ENCODE measurements around the gene DYTN. TPM values are rescaled to one million over a fixed set of nuclear protein-coding genes. Genes with fewer than 3 reads are reported as not detected.

Gene DYTN
- total RNA-seq, 1 experiment from 2014 or later = not detected

DNA sequence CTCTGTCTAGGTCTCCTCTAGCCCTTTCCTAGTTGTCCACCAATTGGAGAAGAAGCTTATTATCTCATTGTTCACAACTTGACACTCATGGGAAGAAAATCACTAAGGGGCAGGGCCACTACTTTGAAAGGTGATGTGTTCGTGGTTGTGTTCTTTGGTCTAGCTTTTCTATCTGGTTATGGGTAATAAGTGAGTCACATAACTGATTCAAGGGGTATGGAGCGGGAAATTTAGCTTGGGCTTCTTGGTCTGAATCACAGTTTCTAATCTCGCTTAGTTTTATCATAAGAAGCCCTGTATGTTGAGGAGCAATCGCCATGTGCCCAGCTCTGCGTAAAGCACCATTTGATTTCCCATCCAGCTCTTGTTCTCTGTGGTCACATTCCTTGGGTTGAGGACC lies 18.7 kb upstream of the DYTN start (continued):
- TF ChIP-seq, protein P1, sequence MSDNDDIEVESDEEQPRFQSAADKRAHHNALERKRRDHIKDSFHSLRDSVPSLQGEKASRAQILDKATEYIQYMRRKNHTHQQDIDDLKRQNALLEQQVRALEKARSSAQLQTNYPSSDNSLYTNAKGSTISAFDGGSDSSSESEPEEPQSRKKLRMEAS (IDR thresholded peaks at IDR 0.05) = no peak
- TF ChIP-seq EZH2phosphoT487 (IDR thresholded peaks at IDR 0.05; ENCODE audit: borderline replicate concordance) (no peak), RAD21 (IDR thresholded peaks at IDR 0.05; ENCODE audit: low read depth) (no peak), EZH2 (IDR thresholded peaks at IDR 0.05) (no peak), CBX3 (IDR thresholded peaks at IDR 0.05; ENCODE audit: low read depth) (no peak)

DNA sequence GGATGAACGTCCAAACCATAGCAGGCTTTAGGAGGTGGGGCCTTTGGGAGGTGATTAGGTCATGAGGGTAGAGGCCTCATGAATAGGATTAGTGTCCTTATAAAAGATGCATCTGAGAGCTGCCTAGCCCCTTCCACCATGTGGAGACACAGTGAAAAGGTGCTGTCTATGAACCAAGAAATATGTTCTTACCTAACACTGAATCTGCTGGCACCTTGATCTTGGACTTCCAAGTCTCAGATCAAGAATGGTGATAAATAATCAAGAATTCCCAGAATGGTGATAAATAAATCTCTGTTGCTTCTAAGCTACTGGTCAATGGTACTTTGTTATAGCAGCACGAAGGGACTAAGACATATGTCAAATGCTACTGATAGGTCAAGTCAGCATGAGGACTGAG lies 15.1 kb upstream of the DYTN start:
- ChIA-PET RAD21 (ENCODE audit: low non-redundant PET in 1 of 2, low total read pairs in 2 of 2, uncharacterized antibody in 2 of 2, unreplicated experiment in 2 of 2) (no interaction called here), CTCF (no interaction called here), POLR2A (no interaction called here)
- ATAC-seq (no peak), DNase-seq (ENCODE audit: low read depth, low spot score) (no peak)
- H4K20me1 ChIP-seq (ENCODE audit: insufficient read depth) = no peaks in the 10 kb centered on the region
- no peaks in the 10 kb centered on the region for H3K9me2 ChIP-seq (ENCODE audit: insufficient read depth)
- H3K79me2 ChIP-seq (ENCODE audit: insufficient read depth, low read length) = no peaks in the 10 kb centered on the region
- no peaks in the 10 kb centered on the region for H3K36me3 ChIP-seq (ENCODE audit: control insufficient read depth in 1 of 2, insufficient read depth in 2 of 2, low read length in 2 of 2)
- TF ChIP-seq FOSL1 (IDR thresholded peaks at IDR 0.05; ENCODE audit: low read depth) = no peak
- TF ChIP-seq, protein P2, sequence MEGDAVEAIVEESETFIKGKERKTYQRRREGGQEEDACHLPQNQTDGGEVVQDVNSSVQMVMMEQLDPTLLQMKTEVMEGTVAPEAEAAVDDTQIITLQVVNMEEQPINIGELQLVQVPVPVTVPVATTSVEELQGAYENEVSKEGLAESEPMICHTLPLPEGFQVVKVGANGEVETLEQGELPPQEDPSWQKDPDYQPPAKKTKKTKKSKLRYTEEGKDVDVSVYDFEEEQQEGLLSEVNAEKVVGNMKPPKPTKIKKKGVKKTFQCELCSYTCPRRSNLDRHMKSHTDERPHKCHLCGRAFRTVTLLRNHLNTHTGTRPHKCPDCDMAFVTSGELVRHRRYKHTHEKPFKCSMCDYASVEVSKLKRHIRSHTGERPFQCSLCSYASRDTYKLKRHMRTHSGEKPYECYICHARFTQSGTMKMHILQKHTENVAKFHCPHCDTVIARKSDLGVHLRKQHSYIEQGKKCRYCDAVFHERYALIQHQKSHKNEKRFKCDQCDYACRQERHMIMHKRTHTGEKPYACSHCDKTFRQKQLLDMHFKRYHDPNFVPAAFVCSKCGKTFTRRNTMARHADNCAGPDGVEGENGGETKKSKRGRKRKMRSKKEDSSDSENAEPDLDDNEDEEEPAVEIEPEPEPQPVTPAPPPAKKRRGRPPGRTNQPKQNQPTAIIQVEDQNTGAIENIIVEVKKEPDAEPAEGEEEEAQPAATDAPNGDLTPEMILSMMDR (IDR thresholded peaks at IDR 0.05 in 2 of 3, conservative IDR thresholded peaks at IDR 0.05 in 1 of 3; ENCODE audit: borderline replicate concordance in 1 of 3, insufficient read depth in 1 of 3, low read depth in 2 of 3, low read length in 2 of 3) = no peak
- TF ChIP-seq, protein P3, sequence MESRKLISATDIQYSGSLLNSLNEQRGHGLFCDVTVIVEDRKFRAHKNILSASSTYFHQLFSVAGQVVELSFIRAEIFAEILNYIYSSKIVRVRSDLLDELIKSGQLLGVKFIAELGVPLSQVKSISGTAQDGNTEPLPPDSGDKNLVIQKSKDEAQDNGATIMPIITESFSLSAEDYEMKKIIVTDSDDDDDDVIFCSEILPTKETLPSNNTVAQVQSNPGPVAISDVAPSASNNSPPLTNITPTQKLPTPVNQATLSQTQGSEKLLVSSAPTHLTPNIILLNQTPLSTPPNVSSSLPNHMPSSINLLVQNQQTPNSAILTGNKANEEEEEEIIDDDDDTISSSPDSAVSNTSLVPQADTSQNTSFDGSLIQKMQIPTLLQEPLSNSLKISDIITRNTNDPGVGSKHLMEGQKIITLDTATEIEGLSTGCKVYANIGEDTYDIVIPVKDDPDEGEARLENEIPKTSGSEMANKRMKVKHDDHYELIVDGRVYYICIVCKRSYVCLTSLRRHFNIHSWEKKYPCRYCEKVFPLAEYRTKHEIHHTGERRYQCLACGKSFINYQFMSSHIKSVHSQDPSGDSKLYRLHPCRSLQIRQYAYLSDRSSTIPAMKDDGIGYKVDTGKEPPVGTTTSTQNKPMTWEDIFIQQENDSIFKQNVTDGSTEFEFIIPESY (IDR thresholded peaks at IDR 0.05; ENCODE audit: extremely low read depth, insufficient replicate concordance, low read length) = no peak
- TF ChIP-seq EZH2 (IDR thresholded peaks at IDR 0.05) = no peak
- no peak for TF ChIP-seq CEBPB (IDR thresholded peaks at IDR 0.05; ENCODE audit: low read depth)
- no peak for TF ChIP-seq POLR2A (IDR thresholded peaks at IDR 0.05; ENCODE audit: borderline replicate concordance, extremely low read depth, insufficient read depth, insufficient read length)
- TF ChIP-seq, protein P1 (IDR thresholded peaks at IDR 0.05) = no peak
- TF ChIP-seq POLR2AphosphoS5 (IDR thresholded peaks at IDR 0.05; ENCODE audit: low read depth, low read length) = no peak
- TF ChIP-seq TCF7L2 (IDR thresholded peaks at IDR 0.05; ENCODE audit: borderline replicate concordance, extremely low read depth, insufficient read depth, insufficient read length) = no peak
- no peak for TF ChIP-seq ZNF274 (IDR thresholded peaks at IDR 0.05; ENCODE audit: low read depth, low read length)
- TF ChIP-seq YY1 (IDR thresholded peaks at IDR 0.05; ENCODE audit: extremely low read depth, insufficient replicate concordance, low read depth, low read length) = no peak
- TF ChIP-seq, protein P4, sequence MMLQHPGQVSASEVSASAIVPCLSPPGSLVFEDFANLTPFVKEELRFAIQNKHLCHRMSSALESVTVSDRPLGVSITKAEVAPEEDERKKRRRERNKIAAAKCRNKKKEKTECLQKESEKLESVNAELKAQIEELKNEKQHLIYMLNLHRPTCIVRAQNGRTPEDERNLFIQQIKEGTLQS (IDR thresholded peaks at IDR 0.05) = no peak
- no peak for TF ChIP-seq EZH2phosphoT487 (IDR thresholded peaks at IDR 0.05; ENCODE audit: borderline replicate concordance)
- no peak for TF ChIP-seq SP1 (IDR thresholded peaks at IDR 0.05; ENCODE audit: low read depth)
- no TSS peak for BruUV-seq (replicated peaks)
- intact Hi-C loops (cut with micrococcal nuclease) = no loop called here
- no peak overlapping the region for H3K4me3 ChIP-seq (replicated peaks in 1 of 2; ENCODE audit: low read depth in 1 of 2, low read length in 2 of 2)
- no peaks in the 10 kb centered on the region for H3K27me3 ChIP-seq (ENCODE audit: insufficient read depth, low read length)
- no peak overlapping the region for H3K9ac ChIP-seq (ENCODE audit: low read length)
- H3K9me3 ChIP-seq (ENCODE audit: control insufficient read depth in 1 of 2, insufficient read depth in 1 of 2, low read depth in 1 of 2, low read length in 2 of 2) = no peaks in the 10 kb centered on the region
- H3K4me2 ChIP-seq (ENCODE audit: low read length) = no peak overlapping the region
- H3K27ac ChIP-seq (ENCODE audit: low read depth, low read length) = no peak overlapping the region
- no peak overlapping the region for H2AFZ ChIP-seq (ENCODE audit: low read depth, low read length, poor library complexity, severe bottlenecking)
- H3K4me1 ChIP-seq (ENCODE audit: control insufficient read depth in 1 of 2, insufficient read depth in 2 of 2, low read length in 2 of 2) = peaks cover 0 to 5% of the 10 kb centered on the region in 2 experiments; a peak in 2 of 4 replicates

Measured in HCT116 (cell line).